ENCODE results near the gene TNNT3.

The TNNT3 gene

DNA sequence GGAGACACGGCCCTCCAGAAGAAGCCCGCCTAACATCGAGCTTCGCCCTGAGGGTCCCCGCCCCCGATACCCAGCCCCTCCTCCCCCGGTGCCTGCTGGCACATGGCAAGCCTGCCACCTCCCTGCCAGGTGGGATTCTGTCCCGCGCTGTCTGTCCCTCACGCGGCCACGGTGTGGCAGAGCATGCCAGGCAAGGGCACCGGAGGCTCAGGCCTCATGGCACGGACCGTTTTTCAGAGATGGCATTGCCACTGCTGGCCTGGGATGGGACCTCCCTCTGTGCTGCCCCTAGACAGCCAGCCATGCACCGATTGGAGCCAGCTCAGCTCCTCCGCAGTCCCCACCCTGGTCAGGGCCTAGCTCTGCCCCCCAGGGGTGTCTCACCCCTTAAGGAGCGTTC, 47.0 kb downstream of the TNNT3 start:
- DNase-seq (ENCODE audit: low read depth) = no peak
- TF ChIP-seq, protein P1, sequence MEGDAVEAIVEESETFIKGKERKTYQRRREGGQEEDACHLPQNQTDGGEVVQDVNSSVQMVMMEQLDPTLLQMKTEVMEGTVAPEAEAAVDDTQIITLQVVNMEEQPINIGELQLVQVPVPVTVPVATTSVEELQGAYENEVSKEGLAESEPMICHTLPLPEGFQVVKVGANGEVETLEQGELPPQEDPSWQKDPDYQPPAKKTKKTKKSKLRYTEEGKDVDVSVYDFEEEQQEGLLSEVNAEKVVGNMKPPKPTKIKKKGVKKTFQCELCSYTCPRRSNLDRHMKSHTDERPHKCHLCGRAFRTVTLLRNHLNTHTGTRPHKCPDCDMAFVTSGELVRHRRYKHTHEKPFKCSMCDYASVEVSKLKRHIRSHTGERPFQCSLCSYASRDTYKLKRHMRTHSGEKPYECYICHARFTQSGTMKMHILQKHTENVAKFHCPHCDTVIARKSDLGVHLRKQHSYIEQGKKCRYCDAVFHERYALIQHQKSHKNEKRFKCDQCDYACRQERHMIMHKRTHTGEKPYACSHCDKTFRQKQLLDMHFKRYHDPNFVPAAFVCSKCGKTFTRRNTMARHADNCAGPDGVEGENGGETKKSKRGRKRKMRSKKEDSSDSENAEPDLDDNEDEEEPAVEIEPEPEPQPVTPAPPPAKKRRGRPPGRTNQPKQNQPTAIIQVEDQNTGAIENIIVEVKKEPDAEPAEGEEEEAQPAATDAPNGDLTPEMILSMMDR (conservative IDR thresholded peaks at IDR 0.05; ENCODE audit: control insufficient read depth, insufficient read depth, low read depth, low read length) = no peak
- no peak overlapping the region for H3K4me3 ChIP-seq (ENCODE audit: control insufficient read depth, low read depth, low read length)

DNA sequence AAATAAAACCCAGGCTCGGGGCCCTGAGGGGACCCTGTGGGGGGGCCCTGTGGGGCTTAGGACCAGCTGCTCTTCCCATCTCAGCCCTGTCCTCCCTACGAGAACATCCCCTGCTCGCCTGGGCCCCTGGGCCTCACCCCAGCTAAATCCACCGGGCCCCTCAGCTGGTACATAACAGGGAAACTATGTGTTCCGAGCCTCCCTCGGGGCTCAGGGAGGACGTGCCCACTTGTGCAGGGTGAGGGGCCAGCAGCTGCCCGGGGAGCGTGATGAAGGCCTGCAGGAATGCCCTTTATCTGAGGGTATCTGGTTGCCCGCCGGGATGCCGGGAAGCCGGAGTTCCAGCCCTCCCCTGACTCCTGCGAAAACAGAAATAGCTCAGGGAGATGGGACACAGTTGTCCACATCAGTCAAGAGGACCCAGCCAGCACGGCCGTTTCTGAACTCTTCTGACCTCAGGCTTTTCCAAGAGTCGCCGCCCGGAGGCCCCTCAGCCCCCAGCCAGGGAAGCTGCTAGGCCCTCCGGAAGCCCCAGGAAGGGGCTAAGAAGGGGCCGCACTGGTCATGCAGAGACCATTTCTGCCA, 48.2 kb downstream of the TNNT3 start:
- no peak overlapping the region for H3K4me3 ChIP-seq (ENCODE audit: control insufficient read depth, low read depth, low read length)
- no peak for DNase-seq (ENCODE audit: low read depth)
- TF ChIP-seq, protein P1 (conservative IDR thresholded peaks at IDR 0.05; ENCODE audit: control insufficient read depth, insufficient read depth, low read depth, low read length) = no peak

DNA sequence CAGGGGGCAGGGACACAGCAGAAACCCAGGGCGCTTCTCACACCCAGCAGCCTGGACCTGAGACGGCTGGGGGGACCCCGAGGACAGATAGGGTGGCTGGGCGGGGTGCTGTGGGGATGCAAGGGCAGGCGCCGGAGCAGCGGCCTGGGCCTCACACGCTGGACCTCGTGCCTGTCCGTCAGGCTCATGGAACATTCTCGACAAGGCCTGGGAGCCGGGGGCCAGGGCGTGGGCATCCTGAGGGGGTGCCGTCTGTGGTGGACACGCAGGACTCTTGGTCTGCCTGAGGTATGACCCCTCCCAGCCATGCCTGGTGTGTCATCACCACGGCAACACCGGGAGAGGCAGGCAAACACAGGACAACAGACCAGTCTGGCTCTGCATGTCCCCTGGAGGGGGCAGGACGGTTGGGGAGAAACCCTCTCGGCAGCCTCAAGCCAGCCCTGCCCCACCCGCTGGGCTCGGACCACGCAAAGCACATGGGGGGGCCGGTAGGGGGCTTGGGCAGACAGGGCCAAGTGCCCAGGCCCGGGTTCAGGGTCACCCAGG, 49.0 kb downstream of the TNNT3 start:
- TF ChIP-seq, protein P1 (conservative IDR thresholded peaks at IDR 0.05; ENCODE audit: control insufficient read depth, insufficient read depth, low read depth, low read length) = no peak
- DNase-seq (ENCODE audit: low read depth) = no peak
- H3K4me3 ChIP-seq (ENCODE audit: control insufficient read depth, low read depth, low read length) = no peak overlapping the region

DNA sequence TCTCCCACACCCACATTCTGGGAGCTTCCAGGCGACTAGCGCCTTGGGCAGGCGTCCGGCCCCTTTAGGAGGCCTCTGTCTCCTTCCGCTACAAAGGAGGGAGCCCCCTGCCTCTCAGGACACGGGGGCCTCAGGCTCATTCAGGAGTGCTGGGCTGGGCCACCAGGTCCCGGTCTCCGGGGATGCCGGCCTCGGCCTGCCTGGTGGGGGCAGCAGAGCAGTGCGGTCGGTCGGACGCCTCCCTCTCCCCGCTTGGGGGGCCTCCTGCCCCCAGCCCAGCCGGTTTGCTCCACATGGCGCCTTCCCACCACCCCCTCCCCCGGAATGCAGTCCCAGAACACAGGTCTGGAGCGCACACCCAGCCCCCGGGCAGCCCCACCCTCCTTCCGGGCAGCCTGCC, 49.5 kb downstream of the TNNT3 start:
- no peak for DNase-seq (ENCODE audit: low read depth)
- TF ChIP-seq, protein P1 (conservative IDR thresholded peaks at IDR 0.05; ENCODE audit: control insufficient read depth, insufficient read depth, low read depth, low read length) = no peak
- H3K4me3 ChIP-seq (ENCODE audit: control insufficient read depth, low read depth, low read length) = no peak overlapping the region

DNA sequence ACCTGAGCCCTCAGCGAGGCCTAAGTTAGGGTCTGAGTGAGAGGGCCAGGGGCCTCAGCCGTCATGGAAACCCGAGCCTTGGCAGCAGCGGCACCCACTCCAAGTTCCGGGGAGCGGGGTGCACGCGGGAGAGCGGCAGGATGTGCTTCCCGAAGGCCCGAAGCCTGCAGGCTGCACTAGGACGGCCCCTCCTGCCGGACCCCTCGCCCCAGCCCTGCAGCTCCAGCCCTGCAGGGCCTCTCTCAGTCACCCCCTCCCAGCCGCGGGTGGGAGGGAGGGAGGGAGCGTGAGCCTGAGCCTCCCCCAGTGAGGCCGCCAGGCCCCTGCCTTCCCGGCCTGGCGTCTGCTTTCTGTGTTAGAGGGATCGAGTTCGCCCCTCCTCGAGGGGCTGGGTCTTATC, 50.3 kb downstream of the TNNT3 start:
- TF ChIP-seq, protein P1 (conservative IDR thresholded peaks at IDR 0.05; ENCODE audit: control insufficient read depth, insufficient read depth, low read depth, low read length) = no peak
- no peak overlapping the region for H3K4me3 ChIP-seq (ENCODE audit: control insufficient read depth, low read depth, low read length)
- no peak for DNase-seq (ENCODE audit: low read depth)

DNA sequence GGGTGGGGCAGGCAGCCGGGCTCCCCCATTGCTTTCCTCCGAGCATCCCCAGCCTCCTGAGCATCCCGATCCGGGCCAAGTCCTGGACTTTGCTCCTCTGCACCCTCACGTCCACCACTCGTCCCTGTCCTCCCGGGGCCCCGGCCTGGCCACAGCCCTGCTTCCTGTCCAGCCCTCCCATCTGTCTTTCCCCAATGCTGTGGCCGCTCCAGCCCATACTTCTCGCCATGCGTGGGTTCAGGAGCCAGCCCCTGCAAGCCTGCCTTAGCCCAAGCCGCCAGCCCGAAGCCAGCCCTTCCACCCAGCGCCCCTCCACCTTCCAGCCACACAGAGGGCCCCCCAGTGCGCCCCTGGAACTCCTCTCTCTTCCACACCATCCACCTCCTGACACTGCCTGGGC, 51.5 kb downstream of the TNNT3 start:
- no peak for DNase-seq (ENCODE audit: low read depth)
- TF ChIP-seq, protein P1 (conservative IDR thresholded peaks at IDR 0.05; ENCODE audit: control insufficient read depth, insufficient read depth, low read depth, low read length) = no peak
- no peak overlapping the region for H3K4me3 ChIP-seq (ENCODE audit: control insufficient read depth, low read depth, low read length)
